Cerebellar cortex (tissue), 1 donor: ENCODE results near the gene MYH13.
"Not testable (repeated sequence)": the region's sequence is repeated elsewhere in the genome, so short reads cannot be mapped to it uniquely, and the experiment has no call there.

Experiments
- DNase-seq: peaks from one replicate; pipeline ENCODE4 v3.0.0-alpha.2; 2015; ENCODE audit warnings: low spot score

Gene MYH13

DNA sequence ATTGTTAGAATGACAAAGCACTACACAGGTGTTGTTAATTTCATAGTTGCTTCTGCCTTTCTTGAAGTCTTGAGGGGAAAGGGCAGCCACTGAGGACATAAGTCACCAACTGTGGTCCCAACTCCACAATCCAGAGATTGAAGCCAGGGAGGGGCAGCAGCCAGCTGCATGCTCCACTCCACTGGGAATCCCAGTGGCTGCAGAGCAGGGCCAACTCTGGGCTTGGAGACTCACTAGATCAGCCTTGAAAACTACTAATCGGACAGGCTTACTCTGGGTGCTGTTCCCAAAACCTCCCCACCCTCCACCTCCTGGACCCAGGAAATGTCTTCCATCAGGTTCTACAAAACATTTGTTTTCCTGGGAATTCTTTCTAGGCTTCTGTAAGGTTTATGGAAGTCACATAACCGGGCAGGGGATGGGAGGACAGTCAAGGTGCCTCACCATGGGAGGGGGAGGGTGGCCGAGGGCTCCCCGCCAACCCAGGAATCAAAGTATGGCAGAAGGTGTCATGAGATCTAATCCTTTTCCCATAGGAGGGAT is 68.0 kb downstream of the MYH13 start:
- no peak for DNase-seq

- DNase-seq: no peak
Measured at GRCh38 chr17:10297691-10298090, 75.1 kb downstream of the MYH13 start.

DNA sequence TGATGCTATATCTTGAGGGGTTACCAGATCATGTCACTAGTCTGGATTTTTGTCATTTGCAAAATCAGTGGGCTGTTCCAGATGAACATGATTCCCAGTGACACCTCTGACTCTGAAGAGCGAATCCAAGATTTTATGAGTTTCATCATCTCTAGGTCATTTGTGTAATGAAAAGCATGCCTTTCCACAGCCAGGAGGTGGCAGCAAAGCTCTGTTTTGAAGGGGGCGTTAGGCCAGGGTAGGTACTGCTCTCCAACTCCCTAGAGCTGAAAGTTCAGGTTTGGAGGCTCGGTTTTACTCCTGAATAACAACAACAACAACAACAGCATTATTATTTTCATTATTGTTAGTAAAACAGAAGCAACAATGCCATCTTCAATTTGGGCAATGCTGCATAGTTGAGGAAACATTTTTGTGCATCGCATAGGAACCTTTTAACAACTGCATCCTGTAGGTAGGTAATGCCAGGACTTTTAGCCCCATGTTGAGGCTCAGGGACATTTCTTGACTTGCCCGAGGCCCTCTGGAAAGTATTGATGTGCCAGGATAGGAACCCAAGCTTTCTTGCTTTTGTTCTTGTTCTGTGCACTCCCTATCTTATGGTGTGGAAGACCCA is 77.0 kb downstream of the MYH13 start:
- DNase-seq: peak; percentile 51

GRCh38 chr17:10294180-10294579 is 78.6 kb downstream of the MYH13 start:
- no peak for DNase-seq

DNA sequence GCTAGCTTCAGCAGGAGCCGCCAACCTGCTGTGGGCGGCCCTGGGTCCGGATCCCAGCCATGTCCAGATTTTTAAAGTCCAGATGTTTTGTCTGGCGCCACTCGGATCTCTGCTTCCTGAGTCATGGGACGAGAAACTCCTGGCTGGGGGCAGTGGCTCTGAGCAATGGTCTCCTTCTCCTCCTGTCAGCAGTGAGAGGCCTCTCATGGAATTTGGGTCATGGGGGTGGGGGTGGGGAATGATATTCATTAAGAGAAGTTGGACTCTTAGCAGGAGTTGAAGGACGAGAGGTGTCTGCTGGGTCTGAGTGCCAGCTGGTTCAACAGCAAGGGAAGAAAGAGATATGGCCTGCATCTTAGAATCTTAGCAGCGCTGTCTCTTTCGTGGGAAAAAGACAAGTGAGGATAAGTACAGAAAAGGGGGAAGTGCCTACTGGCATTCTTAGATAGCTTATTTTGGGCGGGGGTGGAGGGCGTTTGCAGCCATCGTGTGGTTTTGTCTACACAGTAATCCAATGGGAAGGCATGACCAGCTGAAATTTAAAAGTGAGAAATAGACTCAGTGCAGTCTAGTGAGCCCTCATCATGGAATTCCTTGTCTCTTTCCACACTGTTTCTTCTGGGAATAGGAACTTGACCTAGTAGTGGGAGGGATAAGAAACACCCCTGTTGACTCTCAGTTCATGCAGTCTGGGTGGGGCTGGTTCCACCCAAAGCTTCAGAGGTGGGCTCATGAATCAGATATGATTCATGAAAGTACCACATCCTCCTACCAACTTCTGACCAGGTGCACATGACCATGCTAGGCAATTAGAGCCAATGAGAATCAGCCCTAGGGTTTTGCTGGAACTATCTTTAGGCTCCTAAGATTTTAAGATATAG is 80.5 kb downstream of the MYH13 start:
- DNase-seq: no peak

GRCh38 chr17:10291576-10291975 is 81.2 kb downstream of the MYH13 start:
- not testable (repeated sequence) for DNase-seq

DNA sequence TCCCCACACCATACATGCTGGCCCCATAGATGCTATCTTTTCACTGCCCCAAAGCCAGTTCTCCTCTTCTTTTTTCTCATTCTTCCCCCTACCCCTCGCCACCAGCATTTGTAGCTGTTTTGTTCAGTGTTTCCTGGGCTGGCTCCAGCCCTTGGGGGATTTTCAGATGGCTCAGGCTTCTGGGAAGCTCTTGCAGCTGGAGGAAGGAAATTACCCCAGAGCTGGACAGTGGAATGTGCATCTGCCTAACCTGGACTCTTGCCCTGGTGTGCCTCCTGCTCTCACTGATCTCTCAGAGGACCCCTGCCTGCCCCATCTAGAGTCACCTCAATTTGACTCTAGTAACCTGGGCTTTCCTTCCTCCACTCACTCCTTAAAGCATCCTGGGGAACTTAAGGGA is 82.8 kb downstream of the MYH13 start:
- DNase-seq: no peak

DNA sequence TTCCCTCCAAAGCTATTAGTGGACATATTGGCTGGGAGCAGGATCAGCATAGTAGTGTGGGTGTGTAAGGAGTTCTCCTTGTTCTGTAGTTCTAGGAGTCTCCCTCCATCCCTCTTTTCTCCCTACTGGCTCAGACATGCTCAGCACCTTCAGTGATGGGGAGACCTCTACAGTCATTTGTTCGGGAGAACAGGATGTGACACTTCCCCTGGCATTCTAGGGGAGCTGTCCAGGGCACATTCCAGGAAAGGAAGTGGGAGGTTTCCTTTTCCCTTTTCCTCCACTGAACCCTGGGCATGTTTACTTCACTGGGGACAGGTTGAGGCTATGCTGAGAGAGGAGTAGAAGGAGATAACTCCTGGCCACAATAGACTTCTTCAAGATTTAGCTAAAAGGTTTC is 86.5 kb downstream of the MYH13 start:
- DNase-seq: no peak

DNA sequence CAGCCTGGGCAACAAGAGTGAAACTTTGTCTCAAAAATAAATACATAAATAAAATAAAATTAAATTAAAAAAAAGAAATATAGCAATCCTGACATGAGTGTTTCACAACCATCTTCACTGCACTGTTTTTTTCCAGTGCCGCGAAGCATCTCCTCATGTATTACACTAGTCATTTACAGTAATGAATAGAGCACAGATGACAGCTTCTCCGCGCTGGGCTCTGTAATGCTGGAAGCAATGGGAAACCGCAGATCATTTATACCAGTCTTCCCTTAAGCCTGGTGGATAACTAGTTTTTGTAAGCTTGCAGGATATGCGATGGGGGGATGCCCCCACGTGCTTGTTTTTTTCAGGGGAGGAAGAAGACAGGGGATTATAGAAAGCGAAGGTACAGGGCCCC is 86.9 kb downstream of the MYH13 start:
- DNase-seq: no peak

- no peak for DNase-seq
Measured at GRCh38 chr17:10280068-10280467, 92.7 kb downstream of the MYH13 start.

GRCh38 chr17:10278218-10278617 is 94.6 kb downstream of the MYH13 start:
- DNase-seq: no peak

GRCh38 chr17:10276436-10276835 is 96.4 kb downstream of the MYH13 start:
- DNase-seq: no peak

- DNase-seq: no peak
Measured at GRCh38 chr17:10275418-10275817, 97.4 kb downstream of the MYH13 start.

DNA sequence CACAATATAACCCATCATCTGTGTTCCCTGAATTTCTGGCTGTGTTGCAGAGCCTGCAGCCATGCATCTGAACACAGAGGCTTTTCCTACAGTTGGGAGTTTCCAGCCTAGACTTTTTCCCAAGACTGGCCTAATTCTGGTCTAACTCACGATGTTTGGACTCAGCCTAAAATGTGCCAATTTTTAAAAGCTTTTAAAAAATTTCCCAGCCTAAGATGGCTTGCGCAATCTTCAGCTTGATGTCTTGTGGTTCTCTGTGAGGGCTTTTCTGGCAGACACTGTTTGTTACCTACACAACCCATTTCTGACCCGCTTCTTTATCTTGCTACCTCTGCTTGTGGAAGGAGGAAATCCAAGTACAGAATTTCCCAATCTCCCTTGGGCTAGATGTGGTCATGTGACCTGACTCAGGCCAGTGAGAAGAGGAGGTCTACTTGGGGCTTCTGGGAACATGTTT is 101.7 kb downstream of the MYH13 start:
- DNase-seq: no peak

DNA sequence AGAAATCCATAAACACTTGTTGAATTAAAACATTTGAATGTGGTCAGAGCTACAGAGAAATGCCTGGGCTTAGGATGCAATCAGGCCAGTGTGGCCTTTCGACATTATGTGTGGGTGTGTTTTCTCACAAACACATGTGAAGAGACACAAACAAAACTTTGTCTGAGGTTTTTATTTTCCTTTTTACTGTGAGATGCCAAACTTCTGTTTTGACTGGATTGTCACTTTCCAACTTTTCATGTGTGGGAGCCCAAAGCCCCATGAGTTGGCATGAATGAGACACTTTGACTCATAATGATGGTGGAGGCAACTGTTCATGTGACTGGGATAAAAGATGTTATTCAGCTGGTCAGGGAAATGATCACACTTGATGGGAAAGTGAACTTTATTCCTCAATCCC is 102.5 kb downstream of the MYH13 start:
- DNase-seq: no peak

- no peak for DNase-seq
Measured at GRCh38 chr17:10268005-10268404, 104.8 kb downstream of the MYH13 start.

- DNase-seq: no peak
Measured at GRCh38 chr17:10266296-10266876, 106.4 kb downstream of the MYH13 start.

DNA sequence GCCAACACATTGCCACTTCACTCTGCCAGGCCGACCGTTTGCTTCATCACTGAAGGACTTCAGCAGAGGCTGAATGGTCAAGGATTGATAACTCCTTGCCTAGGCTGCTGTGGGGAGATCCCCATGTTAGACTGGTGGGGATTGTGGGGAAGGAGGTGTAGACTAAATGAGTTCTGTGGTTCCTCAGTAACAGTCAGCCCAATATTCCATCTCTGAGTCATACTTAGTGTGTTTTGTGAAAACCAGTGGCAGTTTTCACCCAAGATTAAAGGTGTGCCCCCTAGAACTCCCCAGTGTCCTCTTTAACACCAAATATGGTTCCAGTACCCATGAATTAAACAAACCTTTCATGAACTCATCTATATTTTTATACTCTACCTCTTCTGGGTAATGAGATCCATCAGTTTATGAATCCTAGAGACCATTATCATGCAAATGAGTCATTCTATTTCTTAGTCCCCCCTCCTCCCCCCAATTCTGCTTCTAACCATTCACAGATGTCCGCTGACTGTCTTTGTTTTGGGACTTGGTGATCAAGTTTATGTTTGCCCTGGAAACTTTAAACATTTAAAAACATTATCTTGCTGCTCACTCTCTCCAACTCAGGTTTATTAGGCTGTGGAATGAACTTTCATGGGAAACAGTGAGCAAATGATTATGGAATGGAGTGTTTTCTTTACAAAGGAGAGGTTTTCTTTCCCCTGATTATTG is 107.6 kb downstream of the MYH13 start:
- no peak for DNase-seq

DNA sequence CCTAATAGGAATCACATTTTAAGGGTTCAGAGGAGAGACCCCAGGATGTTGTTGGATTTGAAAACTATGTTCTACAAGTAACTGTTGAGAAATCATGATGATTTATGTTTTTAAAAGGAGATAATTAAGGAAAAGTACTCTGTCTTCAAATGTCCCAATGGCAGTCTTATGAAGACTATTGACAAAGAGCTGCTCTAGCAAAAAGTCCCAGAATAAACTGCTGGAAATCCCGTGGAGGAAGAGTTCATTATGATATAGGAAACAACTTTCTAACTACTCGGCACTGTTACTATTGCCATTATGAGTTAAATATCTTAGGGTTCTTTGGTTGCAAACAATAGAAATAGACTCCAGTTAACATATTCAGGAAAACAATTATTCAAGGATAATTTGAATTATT is 108.8 kb downstream of the MYH13 start:
- no peak for DNase-seq

DNA sequence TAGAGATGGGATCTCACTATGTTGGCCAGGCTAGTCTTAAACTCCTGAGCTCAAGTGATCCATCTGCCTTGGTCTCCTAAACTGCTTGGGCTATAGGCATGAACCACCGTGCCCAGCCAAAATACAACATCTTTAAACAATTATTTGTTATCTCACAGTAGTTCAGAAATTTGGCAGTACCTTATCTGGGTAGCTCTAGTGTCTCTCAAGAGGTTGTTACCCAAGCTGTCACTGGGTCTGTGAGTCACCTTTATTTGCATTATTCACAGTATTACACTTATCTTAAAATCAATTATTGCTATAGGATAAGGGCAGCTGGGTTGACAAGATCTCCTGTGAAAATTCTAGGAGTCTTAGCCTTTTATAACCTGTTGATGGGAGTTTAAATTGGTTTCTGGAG is 110.4 kb downstream of the MYH13 start:
- DNase-seq: no peak

- no peak for DNase-seq
Measured at GRCh38 chr17:10261098-10261497, 111.7 kb downstream of the MYH13 start.
